ENCODE measurements around the gene PTP4A2.

The PTP4A2 gene

DNA sequence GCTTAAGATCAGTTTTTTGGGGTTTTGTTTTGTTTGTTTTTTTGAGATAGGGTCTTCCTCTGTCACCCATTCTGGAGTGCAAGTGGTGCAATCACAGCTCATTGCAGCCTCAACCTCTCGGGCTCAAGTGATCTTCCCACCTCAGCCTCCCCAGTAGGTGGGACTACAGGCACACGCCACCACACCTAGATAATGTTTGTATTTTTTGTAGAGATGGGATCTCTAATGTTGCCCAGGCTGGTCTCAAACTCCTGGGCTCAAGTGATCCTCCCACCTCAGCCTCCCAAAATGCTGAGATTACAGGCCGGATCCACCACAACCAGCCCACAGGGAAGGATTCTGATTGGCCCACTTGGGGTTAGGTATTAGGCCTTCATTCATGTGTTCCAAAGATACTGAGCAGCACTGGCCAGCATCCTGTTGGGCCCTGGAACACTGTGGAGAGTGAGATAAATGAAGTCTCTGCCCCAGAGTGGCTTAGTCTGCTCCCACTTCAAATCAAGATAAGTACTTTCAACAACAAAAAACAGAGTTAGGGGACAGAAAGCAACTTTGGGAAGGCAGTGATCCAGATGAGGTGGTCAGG is 54.7 kb downstream of the PTP4A2 start:
- no peak for DNase-seq

GRCh38 chr1:31881688-31882000 is 56.5 kb downstream of the PTP4A2 start:
- no peak for DNase-seq

DNA sequence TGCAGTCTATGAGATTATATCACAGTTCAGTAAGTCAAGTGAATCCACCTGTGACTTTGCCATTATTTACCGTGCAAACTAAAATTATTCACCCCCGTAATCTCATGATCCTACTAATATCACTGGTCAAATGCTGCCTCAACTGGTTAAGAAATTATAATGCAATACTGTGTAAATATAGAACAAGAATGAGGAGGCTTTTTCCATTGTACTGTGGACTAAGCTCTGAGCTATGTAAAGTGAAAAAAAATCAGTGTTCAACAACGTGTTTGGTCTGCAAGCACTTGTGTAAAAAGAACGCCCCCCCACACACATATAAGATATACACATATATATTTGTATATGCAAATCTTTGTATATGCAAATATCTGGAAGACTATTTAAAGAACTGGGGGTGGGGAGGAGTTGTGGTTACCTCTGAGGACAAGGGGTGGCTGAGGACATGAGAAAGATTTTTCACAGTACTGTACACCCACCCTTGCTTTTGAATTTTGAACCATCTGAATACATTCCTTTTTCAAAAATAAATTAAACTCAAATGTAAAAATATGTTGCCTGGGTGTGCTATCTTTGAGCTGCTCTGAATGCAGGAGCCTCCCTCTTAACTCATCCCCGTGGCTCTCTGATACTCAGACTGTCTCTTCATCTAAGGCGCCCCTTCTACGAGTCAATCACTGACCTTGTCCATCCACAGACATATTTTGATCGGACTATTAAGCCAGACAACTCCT is 57.0 kb downstream of the PTP4A2 start:
- no peak for DNase-seq

GRCh38 chr1:31879981-31880608 is 58.1 kb downstream of the PTP4A2 start:
- DNase-seq, result no peak

DNA sequence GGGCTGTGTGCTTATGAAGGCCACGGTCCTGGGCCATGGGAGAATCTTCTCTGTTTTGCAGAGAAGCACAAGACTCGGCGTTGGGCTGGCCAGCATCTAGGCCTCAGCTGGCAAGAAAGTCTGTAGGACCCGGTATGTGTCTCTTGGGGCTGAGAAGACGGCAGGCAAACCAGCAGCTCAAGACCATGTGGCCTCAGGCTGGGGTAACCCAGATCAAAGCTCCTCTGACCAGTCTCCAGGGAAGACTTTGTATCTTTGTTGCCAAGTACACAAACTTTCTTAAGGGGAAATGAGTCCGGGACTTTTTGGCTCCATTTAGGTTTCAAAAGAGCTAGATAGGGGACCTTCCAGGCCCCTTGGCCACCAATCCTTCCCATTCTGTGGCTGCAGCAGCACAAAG is 60.1 kb downstream of the PTP4A2 start:
- DNase-seq, result no peak

DNA sequence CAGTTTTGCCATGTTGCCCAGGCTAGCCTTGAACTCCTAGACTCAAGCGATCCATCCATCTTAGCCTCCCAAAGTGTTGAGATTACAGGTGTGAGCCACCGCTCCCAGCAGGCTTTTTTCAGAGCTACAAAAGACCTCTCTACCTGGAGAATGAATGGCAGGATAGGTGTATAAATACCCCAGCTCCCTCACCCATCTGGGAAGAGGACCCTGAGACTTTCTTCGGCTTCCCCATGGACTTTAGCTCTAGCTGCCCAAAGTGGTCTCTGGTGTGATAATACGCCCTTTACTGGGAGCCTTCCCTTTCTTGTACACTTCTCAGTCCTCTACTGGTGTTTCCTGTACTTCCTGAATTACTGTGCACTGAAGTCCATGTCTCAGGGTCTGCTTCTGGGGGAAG is 60.6 kb downstream of the PTP4A2 start:
- no peak for DNase-seq

DNA sequence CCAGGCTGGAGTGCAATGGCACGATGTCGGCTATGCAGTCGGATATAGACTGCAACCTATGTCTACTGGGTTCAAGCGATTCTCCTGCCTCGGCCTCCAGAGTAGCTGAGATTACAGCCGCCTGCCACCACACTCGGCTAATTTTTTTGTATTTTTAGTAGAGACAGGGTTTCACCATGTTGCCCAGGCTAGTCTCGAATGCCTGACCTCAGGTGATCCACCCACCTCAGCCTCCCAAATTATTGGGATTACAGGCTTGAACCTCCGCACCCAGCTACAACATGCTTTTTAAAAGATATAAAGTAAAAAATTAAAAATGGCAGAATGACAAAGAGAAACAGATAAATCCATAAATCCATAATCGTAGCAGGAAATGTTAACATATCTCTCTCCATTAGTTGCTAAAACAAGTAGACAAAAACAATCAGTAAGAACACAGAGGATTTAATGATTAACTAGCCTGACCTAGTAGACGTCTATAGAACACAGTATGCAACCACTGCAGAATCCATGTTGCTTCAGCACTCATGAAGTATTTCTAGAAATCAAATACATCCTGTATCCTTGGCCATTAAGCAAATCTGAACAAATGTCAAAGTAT is 62.4 kb downstream of the PTP4A2 start:
- DNase-seq, result no peak

DNA sequence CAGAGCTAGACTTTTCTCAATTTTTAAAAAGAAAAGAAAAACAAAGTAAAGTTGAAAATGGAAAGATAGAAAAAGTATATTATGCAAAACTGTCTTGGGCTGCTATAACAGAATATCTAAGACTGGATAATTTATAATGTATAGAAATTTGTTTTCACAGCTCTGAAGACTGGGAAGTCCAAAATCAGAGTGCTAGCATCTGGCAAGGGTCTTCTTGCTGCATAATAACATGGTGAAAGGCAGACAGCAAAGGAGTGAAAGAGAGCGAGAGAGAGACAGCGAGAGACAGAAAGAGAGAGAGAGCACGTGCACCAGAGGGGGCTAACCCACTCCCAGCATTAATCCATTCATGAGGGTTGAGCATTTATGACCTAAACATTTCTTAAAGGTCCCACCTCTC is 63.2 kb downstream of the PTP4A2 start:
- no peak for DNase-seq

DNA sequence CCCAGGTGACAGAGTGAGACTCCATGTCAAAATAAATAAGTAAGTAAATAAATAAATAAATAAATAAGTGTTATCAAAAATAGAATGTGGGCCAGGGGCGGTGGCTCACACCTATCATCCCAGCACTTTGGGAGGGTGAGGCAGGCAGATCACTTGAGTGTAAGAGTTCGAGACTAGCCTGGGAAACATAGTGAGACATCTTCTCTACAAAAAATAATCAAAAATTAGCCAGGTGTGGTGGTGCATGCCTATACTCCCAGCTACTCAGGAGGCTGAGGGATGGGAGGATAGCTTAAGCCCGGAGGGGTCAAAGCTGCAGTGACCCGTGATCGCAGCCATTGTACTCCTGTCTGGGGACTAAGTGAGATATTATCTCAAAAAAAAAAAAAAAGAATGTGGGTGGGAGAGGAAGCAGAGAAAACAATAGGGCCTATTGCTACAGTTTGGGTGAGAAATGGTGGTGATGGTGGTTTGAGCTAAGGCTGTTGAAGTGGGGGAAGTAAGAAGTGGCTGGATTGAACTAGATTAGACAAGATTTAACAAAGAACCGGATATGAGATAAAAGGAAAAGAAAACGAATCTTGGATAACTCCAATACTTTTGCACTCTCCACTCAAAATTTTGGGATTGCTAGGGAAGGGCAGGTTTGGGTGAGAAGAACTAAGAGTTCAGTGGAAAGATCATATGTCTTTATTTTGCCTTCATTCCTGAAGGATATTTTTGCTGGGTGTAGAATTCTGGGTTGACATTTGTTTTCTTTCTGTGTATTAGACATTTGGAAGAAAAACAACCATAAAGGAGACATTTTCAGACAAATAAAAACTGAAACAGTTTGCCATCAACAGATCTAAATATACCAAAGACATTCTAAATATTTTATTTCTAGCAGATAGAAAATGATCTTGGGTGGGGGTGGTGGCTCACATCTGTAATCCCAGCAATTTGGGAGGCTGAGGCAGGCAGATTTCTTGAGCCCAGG is 65.2 kb downstream of the PTP4A2 start:
- DNase-seq, result no peak

- DNase-seq, result no peak
Observed at GRCh38 chr1:31871703-31872102, 66.5 kb downstream of the PTP4A2 start.

DNA sequence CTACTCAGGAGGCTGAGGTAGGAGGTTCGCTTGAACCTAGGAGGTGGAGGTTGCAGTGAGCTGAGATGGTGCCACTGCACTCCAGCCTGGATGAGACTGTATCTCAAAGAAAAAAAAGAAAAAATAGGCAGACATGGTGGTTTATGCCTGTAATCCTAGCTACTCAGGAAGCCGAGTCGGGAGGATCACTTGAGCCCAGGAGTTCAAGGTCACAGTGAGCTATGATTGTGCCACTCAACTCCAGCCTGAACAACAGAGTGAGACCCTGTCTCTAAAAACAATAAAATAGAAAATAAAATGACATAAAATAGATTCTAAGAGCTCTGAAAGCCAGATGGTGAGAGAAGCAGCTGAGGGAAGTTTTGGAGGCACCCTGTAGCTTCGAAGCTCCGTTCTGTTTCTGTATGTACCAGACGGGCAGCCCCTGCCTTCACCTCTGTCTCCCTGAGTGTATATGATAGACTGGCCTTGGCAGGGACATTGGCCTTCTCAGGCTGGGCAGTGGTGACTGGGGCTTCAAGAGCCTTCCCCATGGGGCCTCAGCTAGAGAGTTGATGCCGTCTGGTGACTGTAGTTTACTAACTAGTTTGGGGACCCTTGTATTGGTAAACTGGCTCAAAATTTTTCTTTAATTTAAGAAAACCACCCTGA is 68.0 kb downstream of the PTP4A2 start:
- no peak for DNase-seq

- DNase-seq, result no peak
Observed at GRCh38 chr1:31869449-31869848, 68.7 kb downstream of the PTP4A2 start.

DNA sequence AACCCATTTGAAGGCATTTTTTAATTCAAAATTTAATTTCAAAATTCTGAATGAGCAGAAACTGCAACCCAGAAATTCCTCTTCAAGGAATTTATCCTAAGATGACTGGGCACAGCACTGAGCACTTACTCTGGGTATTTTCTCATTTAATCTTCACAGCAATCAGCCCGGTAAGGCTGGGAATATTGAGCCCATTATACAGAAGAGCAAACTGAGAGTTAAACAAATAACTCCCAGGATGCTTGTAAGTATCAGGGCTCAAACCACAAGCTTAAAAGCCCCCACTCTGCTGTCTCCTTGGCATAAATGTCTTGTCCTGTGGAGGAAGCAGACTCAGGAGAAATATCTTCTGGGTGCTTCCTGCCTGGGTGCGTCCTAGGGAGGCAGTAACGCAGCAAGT is 69.3 kb downstream of the PTP4A2 start:
- no peak for DNase-seq

- DNase-seq, result no peak
Observed at GRCh38 chr1:31867546-31867945, 70.6 kb downstream of the PTP4A2 start.

DNA sequence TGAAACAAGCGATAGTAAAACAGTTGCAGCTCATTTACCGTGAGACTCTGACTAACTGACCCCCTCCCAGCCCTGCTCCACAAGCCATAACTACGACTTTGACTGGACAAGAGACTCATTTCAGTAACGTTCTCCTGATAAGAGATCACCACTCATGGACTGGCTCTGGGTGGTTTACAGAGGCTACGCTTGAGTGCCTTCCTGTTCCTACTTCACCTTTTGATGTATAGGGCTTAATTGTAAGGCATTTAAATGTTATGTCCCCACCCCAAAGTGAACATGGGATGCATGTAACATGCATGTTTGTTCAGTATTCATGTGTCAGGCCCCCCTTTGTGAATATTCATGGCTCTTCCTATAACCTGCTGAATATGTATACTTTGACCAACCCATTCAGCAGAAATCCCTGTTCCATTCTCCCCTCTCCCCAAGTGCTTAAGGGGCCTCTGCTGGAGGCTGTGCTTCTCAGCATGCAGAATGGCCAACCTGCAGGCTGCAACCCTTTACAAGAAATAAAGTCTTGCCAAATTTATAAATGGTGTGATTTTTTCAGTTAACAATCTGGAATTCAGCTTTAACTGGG is 71.6 kb downstream of the PTP4A2 start:
- no peak for DNase-seq

- no peak for DNase-seq
Observed at GRCh38 chr1:31865728-31866449, 72.3 kb downstream of the PTP4A2 start.

DNA sequence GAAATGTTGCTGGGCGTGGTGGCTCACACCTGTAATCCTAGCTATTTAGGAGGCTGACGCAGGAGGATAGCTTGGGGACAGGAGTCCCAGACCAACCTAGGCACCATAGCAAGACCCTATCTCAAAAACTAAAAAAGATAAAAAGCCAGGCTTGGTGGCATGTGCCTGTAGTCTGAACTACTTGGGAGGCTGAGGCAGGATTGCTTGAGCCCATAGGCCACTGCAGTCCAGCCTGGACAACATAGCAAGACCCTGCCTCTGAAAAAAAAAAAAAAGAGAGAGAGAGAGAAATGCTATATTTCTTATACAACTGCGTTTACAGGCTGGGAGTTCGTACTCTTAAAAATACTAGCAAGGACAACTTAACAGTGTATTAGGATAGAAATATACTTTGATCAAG is 76.1 kb downstream of the PTP4A2 start:
- no peak for DNase-seq

DNA sequence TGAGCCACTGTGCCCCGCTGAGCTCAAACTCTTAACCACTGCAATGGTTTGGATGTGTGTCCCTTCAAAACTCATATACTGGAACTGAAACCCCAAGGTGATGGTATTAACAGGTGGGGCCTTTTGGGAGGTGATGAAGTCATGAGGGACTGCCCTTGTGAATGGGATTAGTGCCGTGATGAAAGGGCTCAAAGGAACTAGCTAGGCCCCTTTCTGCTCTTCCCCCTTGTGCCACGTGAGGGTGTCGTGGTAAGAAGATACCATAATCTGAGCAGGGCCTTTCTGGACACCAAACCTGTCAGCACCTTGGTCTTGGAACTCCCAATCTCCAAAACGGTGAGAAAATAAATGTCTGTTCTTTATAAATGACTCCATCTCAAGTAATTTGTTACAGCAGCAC is 76.8 kb downstream of the PTP4A2 start:
- DNase-seq, result no peak

- no peak for DNase-seq
Observed at GRCh38 chr1:31860581-31860980, 77.6 kb downstream of the PTP4A2 start.

GRCh38 chr1:31859719-31860118 is 78.4 kb downstream of the PTP4A2 start:
- no peak for DNase-seq

- no peak for DNase-seq
Observed at GRCh38 chr1:31859044-31859443, 79.1 kb downstream of the PTP4A2 start.

All from SHP77 (cell line).